HepG2 (cell line): Measurements from ENCODE around the gene TDP2. TPM values are rescaled to one million over a fixed set of nuclear protein-coding genes. Genes with fewer than 3 reads are reported as not detected.

Experiments used
- ATAC-seq: fragments of 200-7000 bp; cut with Tn5 transposase; 3 replicates; pipeline ENCODE4 v1.9.1; 2020; ENCODE audit warnings: mild to moderate bottlenecking, moderate library complexity
- BruUV-seq: library from RNA; stranded (reverse); fragments of 400-500 nt; replicated peaks from 2 replicates; lab custom pipeline; 2021; lab: Mats Ljungman, UMichigan
- CTCF ChIA-PET: fragments of 300-600 bp; formaldehyde crosslinking; extraction: SDS; loops from one replicate; lab custom pipeline; 2021; ENCODE audit warnings: low total read pairs, inconsistent platforms, low intra/inter-chr PET ratio; lab: Yijun Ruan, JAX
- POLR2A ChIA-PET: fragments of 350-600 bp; sonication (Branson Sonifier 250); formaldehyde crosslinking; loops from one replicate; lab custom pipeline; 2020; ENCODE audit warnings: antibody characterized with exemption, inconsistent platforms; lab: Yijun Ruan, JAX
- DNase-seq: peaks from one replicate; pipeline ENCODE4 v3.0.0-alpha.2; 2015; ENCODE audit warnings: low spot score
- FAIRE-seq: peaks from 3 replicates; lab custom pipeline; 2011; peaks lifted over from hg19 to GRCh38; lab: Jason Lieb, UNC
- H2AFZ ChIP-seq: one replicate; pipeline ENCODE4 v1.6.1; 2011; ENCODE audit warnings: low read length, inconsistent platforms
- H3K27ac ChIP-seq: fragments of 300-600 bp; 3 replicates; pipeline ENCODE4 v1.8.0; 2011; ENCODE audit warnings: mixed run types, mild to moderate bottlenecking, mixed read lengths, low read length, inconsistent platforms; ENCODE audit not compliant: insufficient read depth; ENCODE audit errors: extremely low read length
- H3K27me3 ChIP-seq, 2 experiments: fragments of 200-600 bp in 1 of 2; 2 replicates in 1 of 2; 3 replicates in 1 of 2; pipeline versions ENCODE4 v1.6.0 to v1.8.0; 2011; ENCODE audit warnings: low read length in 2 of 2, mild to moderate bottlenecking in 2 of 2, moderate library complexity in 2 of 2, inconsistent platforms in 1 of 2; ENCODE audit not compliant: insufficient read depth in 2 of 2, control insufficient read depth in 1 of 2
- H3K36me3 ChIP-seq, 2 experiments: fragments of 200-600 bp in 1 of 2; replicated peaks in 1 of 2; 2 replicates in 1 of 2; 3 replicates in 1 of 2; pipeline versions ENCODE4 v1.5.1 to v1.8.0; 2011; ENCODE audit warnings: low read length in 2 of 2, inconsistent platforms in 1 of 2; ENCODE audit not compliant: insufficient read depth in 2 of 2, control insufficient read depth in 1 of 2
- H3K4me1 ChIP-seq: 2 replicates; pipeline ENCODE4 v1.5.1; 2012; ENCODE audit warnings: low read length, inconsistent platforms; ENCODE audit not compliant: insufficient read depth
- H3K4me2 ChIP-seq: 2 replicates; pipeline ENCODE4 v1.6.0; 2011; ENCODE audit warnings: low read depth, low read length, inconsistent platforms
- H3K4me3 ChIP-seq, 3 experiments: fragments of 200-600 bp in 1 of 3; sonication (generic), shearing (Covaris generic) in 1 of 3; replicated peaks in 1 of 3; 2 replicates each; pipeline ENCODE4 v1.5.1; 2011 to 2016; ENCODE audit warnings: low read length in 3 of 3, inconsistent platforms in 2 of 3, low read depth in 2 of 3, mild to moderate bottlenecking in 2 of 3, control low read depth in 1 of 3, mixed read lengths in 1 of 3; ENCODE audit not compliant: insufficient read depth in 1 of 3
- H3K79me2 ChIP-seq: one replicate; pipeline ENCODE4 v1.6.1; 2011; ENCODE audit warnings: low read length, inconsistent platforms; ENCODE audit not compliant: insufficient read depth
- H3K9ac ChIP-seq: 2 replicates; pipeline ENCODE4 v1.6.0; 2011; ENCODE audit warnings: mild to moderate bottlenecking, low read depth, low read length, inconsistent platforms; ENCODE audit not compliant: insufficient read depth
- H3K9me3 ChIP-seq: 2 replicates; pipeline ENCODE4 v1.5.1; 2012; ENCODE audit warnings: mild to moderate bottlenecking, low read length
- H4K20me1 ChIP-seq: 2 replicates; pipeline ENCODE4 v1.6.0; 2011; ENCODE audit warnings: inconsistent platforms, mild to moderate bottlenecking, low read length, moderate library complexity; ENCODE audit not compliant: insufficient read depth
- SP2 ChIP-seq: sonication (generic); formaldehyde crosslinking; IDR thresholded peaks from 2 replicates; pipeline ENCODE4 v1.5.1; 2020; ENCODE audit warnings: mild to moderate bottlenecking, missing genetic modification reagents
- TAF1 ChIP-seq: sonication (generic); formaldehyde crosslinking; IDR thresholded peaks from 2 replicates; pipeline ENCODE4 v1.4.0; 2020; ENCODE audit warnings: missing genetic modification reagents
- ZNF121 ChIP-seq: sonication (generic); formaldehyde crosslinking; IDR thresholded peaks from 2 replicates; pipeline ENCODE4 v1.5.0; 2020; ENCODE audit warnings: mild to moderate bottlenecking, missing genetic modification reagents
- ZNF281 ChIP-seq: sonication (generic); formaldehyde crosslinking; IDR thresholded peaks from 2 replicates; pipeline ENCODE4 v1.4.0; 2020; ENCODE audit warnings: missing genetic modification reagents, borderline replicate concordance
- WGBS: methylation state at CpG from one replicate; pipeline ENCODE4 v1.1.6; 2017; ENCODE audit warnings: low lambda C conversion rate; 5-methylcytosine and 5-hydroxymethylcytosine counted together
- in situ Hi-C: cut with HindIII; loops from 2 replicates; pipeline ENCODE4 v1.10.0; 2017; ENCODE audit warnings: low pct_unique_long_range_greater_than_20kb; ENCODE audit not compliant: extremely low pct_ligation_motif_present
- intact Hi-C: fragments of 100-400 bp; cut with micrococcal nuclease; formaldehyde crosslinking; loops from one replicate; pipeline ENCODE4 v1.10.0; 2022; ENCODE audit not compliant: unreplicated experiment
- polyA plus RNA-seq, 8 experiments: library from polyadenylated mRNA; depleted of rRNA in 3 of 8; stranded (reverse) in 7 of 8; unstranded in 1 of 8; fragments of >200 nt; fragmentation: Illumina TruSeq in 4 of 8; extraction: Trizol in 4 of 8; gene quantifications; 2 replicates each; pipeline versions ENCODE4 v1.2.1 to v1.2.3, GENCODE V29; 2011 to 2016; ENCODE audit warnings: low read depth in 4 of 8, missing spikeins in 1 of 8, mixed read lengths in 1 of 8; ENCODE audit not compliant: insufficient read depth in 1 of 8
- total RNA-seq, 5 experiments: library from RNA; depleted of rRNA; stranded (reverse); fragments of >200 nt; fragmentation: Illumina TruSeq; extraction: Trizol; gene quantifications; 2 replicates each; pipeline ENCODE4 v1.2.3, GENCODE V29; 2016; ENCODE audit warnings: low read depth in 1 of 5
- TF ChIP-seq, protein P1 (sequence below), 2 experiments: sonication (generic) in 1 of 2; formaldehyde crosslinking in 1 of 2; IDR thresholded peaks; 2 replicates each; pipeline versions ENCODE4 v1.4.0 to v1.6.1; 2018 to 2020; ENCODE audit warnings: missing genetic modification reagents in 2 of 2, borderline replicate concordance in 1 of 2, low read depth in 1 of 2, mild to moderate bottlenecking in 1 of 2, missing biosample characterization in 1 of 2

Gene TDP2
- total and polyA plus RNA-seq, 2 of the 13 experiments (the other 11 are each of a cell fraction or from before 2014, with no cell fraction given) = 30.5 to 42.6 TPM

GRCh38 chr6:24692415-24692814 is 25.7 kb upstream of the TDP2 start:
- ChIA-PET POLR2A (interaction anchor here (1.5 kb wide), 1 partner anchor 27 kb away, joined by 3 read pairs; no protein-coding TSS in a partner anchor), CTCF (interaction anchor here (1.1 to 1.4 kb wide), 2 partner anchors 109 to 112 kb away, joined by 3 to 7 read pairs; no protein-coding TSS in a partner anchor)
- DNase-seq = no peak
- Histone ChIP-seq H3K4me2 (no peak overlapping the region), H3K4me3 (no peak overlapping the region), H3K9ac (no peak overlapping the region), H3K9me3 (no peaks in the 10 kb centered on the region), H3K4me1 (peaks cover 5% of the 10 kb centered on the region; the same call in 1 of the 2 replicates), H4K20me1 (no peaks in the 10 kb centered on the region), H3K27ac (no peak overlapping the region), H3K36me3 (no peaks in the 10 kb centered on the region), H2AFZ (no peak overlapping the region), H3K79me2 (no peaks in the 10 kb centered on the region), H3K27me3 (no peaks in the 10 kb centered on the region)
- BruUV-seq = no TSS peak
- WGBS = 61% methylated on average over 3 of the region's 3 CpGs
- in situ Hi-C loops = loop anchor here (10.0 kb wide), 1 partner anchor 258 kb away; no protein-coding TSS in a partner anchor
- no peak for TF ChIP-seq SP2
- TF ChIP-seq ZNF281 (CRISPR knock-in tag) = no peak
- TF ChIP-seq ZNF121 (CRISPR knock-in tag) = peak; percentile 82
- no peak for TF ChIP-seq TAF1 (CRISPR knock-in tag)
- TF ChIP-seq, protein P1, sequence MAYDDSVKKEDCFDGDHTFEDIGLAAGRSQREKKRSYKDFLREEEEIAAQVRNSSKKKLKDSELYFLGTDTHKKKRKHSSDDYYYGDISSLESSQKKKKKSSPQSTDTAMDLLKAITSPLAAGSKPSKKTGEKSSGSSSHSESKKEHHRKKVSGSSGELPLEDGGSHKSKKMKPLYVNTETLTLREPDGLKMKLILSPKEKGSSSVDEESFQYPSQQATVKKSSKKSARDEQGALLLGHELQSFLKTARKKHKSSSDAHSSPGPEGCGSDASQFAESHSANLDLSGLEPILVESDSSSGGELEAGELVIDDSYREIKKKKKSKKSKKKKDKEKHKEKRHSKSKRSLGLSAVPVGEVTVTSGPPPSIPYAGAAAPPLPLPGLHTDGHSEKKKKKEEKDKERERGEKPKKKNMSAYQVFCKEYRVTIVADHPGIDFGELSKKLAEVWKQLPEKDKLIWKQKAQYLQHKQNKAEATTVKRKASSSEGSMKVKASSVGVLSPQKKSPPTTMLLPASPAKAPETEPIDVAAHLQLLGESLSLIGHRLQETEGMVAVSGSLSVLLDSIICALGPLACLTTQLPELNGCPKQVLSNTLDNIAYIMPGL (CRISPR knock-in tag; IDR thresholded peaks at IDR 0.05; ENCODE audit: borderline replicate concordance in 1 of 2, low read depth in 1 of 2) = no peak
- ATAC-seq = no peak
- no peak for FAIRE-seq
- intact Hi-C loops = loop anchor here (10.0 kb wide), 2 partner anchors 168 to 198 kb away; partner anchors contain the start of gene ALDH5A1
